ENCODE data around the gene TFPT. TPM values are rescaled to one million over a fixed set of nuclear protein-coding genes. Genes with fewer than 3 reads are reported as not detected.

Gene TFPT
- total and polyA plus RNA-seq, 2 donors (not counting 3 experiments of a cell fraction or from before 2014, with no cell fraction given): 28.3 to 32.1 TPM

GRCh38 chr19:54160182-54160811, 44.8 kb upstream of the TFPT start:
- peaks cover 4 to 17% of the 10 kb centered on the region in 2 experiments for H3K36me3 ChIP-seq (ENCODE audit: control insufficient read depth in 2 of 2, extremely low read depth in 1 of 2, insufficient read depth in 2 of 2, low read length in 2 of 2)
- H3K4me3 ChIP-seq (replicated peaks in 1 of 3; ENCODE audit: insufficient read depth in 1 of 3, low read depth in 1 of 3, low read length in 3 of 3): peak overlapping the region; percentile 39 to 56 (median 54)
- H2AFZ ChIP-seq (ENCODE audit: low read depth, low read length): peak overlapping the region; percentile 73
- FAIRE-seq: no peak
- H3K79me2 ChIP-seq (ENCODE audit: control insufficient read depth, insufficient read depth, low read length): peaks cover 4% of the 10 kb centered on the region
- DNase-seq (ENCODE audit: low read depth, low spot score): peak; percentile 26
- H3K27me3 ChIP-seq (ENCODE audit: control insufficient read depth in 2 of 2, insufficient read depth in 2 of 2, low read length in 2 of 2): peaks cover 0 to 8% of the 10 kb centered on the region in 2 experiments
- H4K20me1 ChIP-seq (replicated peaks; ENCODE audit: control insufficient read depth, extremely low read depth, insufficient read depth, low read length): no peaks in the 10 kb centered on the region
- H3K4me2 ChIP-seq (ENCODE audit: insufficient read depth, low read length): peak overlapping the region; percentile 67
- intact Hi-C loops (cut with micrococcal nuclease) (loop anchor here (5.0 kb wide), 2 partner anchors 42 to 297 kb away; partner anchors contain the start of gene RPS9), dilution Hi-C loops (cut with MboI; ENCODE audit: extremely low pct_ligation_motif_present, low sequenced_read_pairs) (no loop called here)
- peak overlapping the region; percentile 71 for H3K27ac ChIP-seq (ENCODE audit: insufficient read depth, low read depth, low read length)
- CTCF ChIA-PET: interaction anchor here (0.8 to 1.8 kb wide), 9 partner anchors 10 to 1474 kb away, joined by 3 to 8 read pairs (median 4); partner anchors contain the start of genes CNOT3, MBOAT7, TMC4 and TSEN34
- H3K9me1 ChIP-seq (replicated peaks; ENCODE audit: control insufficient read depth, extremely low read depth, insufficient read depth, low read length): no peaks in the 10 kb centered on the region
- H3K4me1 ChIP-seq (ENCODE audit: control insufficient read depth, extremely low read depth, insufficient read depth, low read length): peaks cover 18% of the 10 kb centered on the region
- TF ChIP-seq JUN (IDR thresholded peaks at IDR 0.05; ENCODE audit: borderline replicate concordance, insufficient read depth, insufficient read length, low read depth) (no peak), MYC (IDR thresholded peaks at IDR 0.05; ENCODE audit: low read depth, low read length) (no peak), EZH2 (IDR thresholded peaks at IDR 0.05; ENCODE audit: borderline replicate concordance, low read depth, low read length, severe bottlenecking) (no peak), CTCF (IDR thresholded peaks at IDR 0.05; ENCODE audit: extremely low read depth in 1 of 2, insufficient read depth in 1 of 2, low read depth in 1 of 2, low read length in 2 of 2) (no peak), POLR2A (IDR thresholded peaks at IDR 0.05; ENCODE audit: low read depth, low read length) (no peak), GATA2 (IDR thresholded peaks at IDR 0.05; ENCODE audit: insufficient read depth, insufficient read length, low read depth, low read length) (no peak), POLR2AphosphoS5 (IDR thresholded peaks at IDR 0.05; ENCODE audit: insufficient read depth, low read depth, low read length) (no peak), FOS (IDR thresholded peaks at IDR 0.05; ENCODE audit: borderline replicate concordance, insufficient read depth, low read length) (no peak)
- TF ChIP-seq, protein P1, sequence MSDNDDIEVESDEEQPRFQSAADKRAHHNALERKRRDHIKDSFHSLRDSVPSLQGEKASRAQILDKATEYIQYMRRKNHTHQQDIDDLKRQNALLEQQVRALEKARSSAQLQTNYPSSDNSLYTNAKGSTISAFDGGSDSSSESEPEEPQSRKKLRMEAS (IDR thresholded peaks at IDR 0.05; ENCODE audit: insufficient read depth, insufficient read length): no peak
- H3K9ac ChIP-seq (replicated peaks; ENCODE audit: extremely low read depth, insufficient read depth, low read length): peak overlapping the region; percentile 81
- BruUV-seq (replicated peaks): TSS peak; percentile 76
- POLR2A ChIA-PET: interaction anchor here (1.6 kb wide), 1 partner anchor 29 kb away, joined by 4 read pairs; the partner anchor contains the start of gene MBOAT7
- no peaks in the 10 kb centered on the region for H3K9me3 ChIP-seq (replicated peaks; ENCODE audit: control insufficient read depth, insufficient read depth, low read length)

Measured in endothelial cell of umbilical vein (primary cell).